Measurements from ENCODE around the gene RAB12. TPM values are rescaled to one million over a fixed set of nuclear protein-coding genes. Genes with fewer than 3 reads are reported as not detected.

RAB12 gene
- total and polyA plus RNA-seq, 2 of the 13 experiments (the other 11 are each of a cell fraction or from before 2014, with no cell fraction given), result 9.5 to 25.3 TPM

GRCh38 chr18:8669571-8669970 lies 60.3 kb downstream of the RAB12 start:
- intact Hi-C loops (cut with micrococcal nuclease; ENCODE audit: unreplicated experiment), result no loop called here
- WGBS (ENCODE audit: low lambda C conversion rate), result 22% methylated on average over 4 of the region's 4 CpGs
- CTCF ChIA-PET (ENCODE audit: low intra/inter-chr PET ratio, low total read pairs), result no interaction called here

More at GRCh38 chr18:8669571-8669970, 60.3 kb downstream of the RAB12 start:
- FAIRE-seq, result no peak
- TF ChIP-seq SP1 (IDR thresholded peaks at IDR 0.05) (no peak), SP1 (CRISPR knock-in tag; IDR thresholded peaks at IDR 0.05) (no peak), NCOR1 (IDR thresholded peaks at IDR 0.05; ENCODE audit: borderline replicate concordance, low read length) (no peak), ZNF713 (CRISPR knock-in tag; IDR thresholded peaks at IDR 0.05) (no peak), FOXO1 (CRISPR knock-in tag; IDR thresholded peaks at IDR 0.05) (no peak), SRSF1 (optimal IDR thresholded peaks at IDR 0.05; ENCODE audit: low read depth, low read length) (no peak), ZBTB46 (CRISPR knock-in tag; IDR thresholded peaks at IDR 0.05; ENCODE audit: borderline replicate concordance) (no peak), RFXANK (CRISPR knock-in tag; IDR thresholded peaks at IDR 0.05) (no peak), ZNF83 (CRISPR knock-in tag; IDR thresholded peaks at IDR 0.05; ENCODE audit: borderline replicate concordance) (no peak), ZNF597 (CRISPR knock-in tag; IDR thresholded peaks at IDR 0.05) (no peak), HDAC6 (IDR thresholded peaks at IDR 0.05; ENCODE audit: low read depth, low read length) (no peak)
- Histone ChIP-seq H3K4me1 (ENCODE audit: insufficient read depth, low read length) (no peaks in the 10 kb centered on the region), H2AFZ (ENCODE audit: low read length) (no peak overlapping the region), H3K9ac (ENCODE audit: insufficient read depth, low read depth, low read length) (no peak overlapping the region), H3K9me3 (ENCODE audit: low read length) (no peaks in the 10 kb centered on the region; the same call in 1 of the 2 replicates), H3K27me3 (ENCODE audit: control insufficient read depth in 1 of 2, insufficient read depth in 2 of 2, low read length in 2 of 2) (peaks cover 0 to 7% of the 10 kb centered on the region in 2 experiments; a peak in 3 of 5 replicates), H4K20me1 (ENCODE audit: insufficient read depth, low read length) (no peaks in the 10 kb centered on the region), H3K36me3 (replicated peaks in 1 of 2; ENCODE audit: control insufficient read depth in 1 of 2, insufficient read depth in 2 of 2, low read length in 2 of 2) (no peaks in the 10 kb centered on the region), H3K27ac (ENCODE audit: extremely low read length, insufficient read depth, low read length) (no peak overlapping the region), H3K79me2 (ENCODE audit: insufficient read depth, low read length) (no peaks in the 10 kb centered on the region), H3K4me2 (ENCODE audit: low read depth, low read length) (no peak overlapping the region), H3K4me3 (replicated peaks in 1 of 3; ENCODE audit: insufficient read depth in 1 of 3, low read depth in 2 of 3, low read length in 3 of 3) (no peak overlapping the region)
- in situ Hi-C loops (cut with HindIII; ENCODE audit: extremely low pct_ligation_motif_present, low pct_unique_long_range_greater_than_20kb), result no loop called here
- no peak for DNase-seq (ENCODE audit: low spot score)
- POLR2A ChIA-PET, result no interaction called here
- no TSS peak for BruUV-seq (replicated peaks)
- ATAC-seq, result no peak

All from HepG2 (cell line).